Loucy (cell line): ENCODE measurements around the gene ZBTB20.

Experiments used
- H2AFZ ChIP-seq: fragments of 200-600 bp; sonication (generic); 2 replicates; pipeline ENCODE4 v1.6.0; 2016; ENCODE audit warnings: antibody characterized with exemption, mild to moderate bottlenecking, low read length, moderate library complexity
- H3F3A ChIP-seq: fragments of 200-600 bp; 2 replicates; pipeline ENCODE4 v1.6.0; 2016; ENCODE audit warnings: antibody characterized with exemption, low read depth, mild to moderate bottlenecking
- H3K27me3 ChIP-seq: fragments of 200-600 bp; sonication (generic); 2 replicates; pipeline ENCODE4 v1.6.1; 2014; ENCODE audit warnings: low read length, mild to moderate bottlenecking; ENCODE audit not compliant: insufficient read depth, poor library complexity, severe bottlenecking
- H3K36me3 ChIP-seq: fragments of 200-600 bp; sonication (generic); 2 replicates; pipeline ENCODE4 v1.6.1; 2016; ENCODE audit warnings: low read length; ENCODE audit not compliant: insufficient read depth
- H3K4me1 ChIP-seq: fragments of 200-600 bp; sonication (generic); 2 replicates; pipeline ENCODE4 v1.5.1; 2014; ENCODE audit warnings: low read length, mild to moderate bottlenecking; ENCODE audit not compliant: insufficient read depth, poor library complexity, severe bottlenecking
- H3K4me2 ChIP-seq: fragments of 200-600 bp; sonication (generic); 2 replicates; pipeline ENCODE4 v1.6.0; 2014; ENCODE audit warnings: antibody characterized with exemption, low read length, low read depth, mild to moderate bottlenecking; ENCODE audit not compliant: poor library complexity, severe bottlenecking
- H3K4me3 ChIP-seq: fragments of 200-600 bp; sonication (generic); 2 replicates; pipeline ENCODE4 v1.5.1; 2014; ENCODE audit warnings: low read length, mild to moderate bottlenecking, mixed read lengths; ENCODE audit not compliant: poor library complexity, severe bottlenecking
- H3K79me2 ChIP-seq: fragments of 200-600 bp; sonication (generic); 2 replicates; pipeline ENCODE4 v1.6.1; 2014; ENCODE audit warnings: low read length; ENCODE audit not compliant: insufficient read depth
- H3K9ac ChIP-seq: fragments of 200-600 bp; sonication (generic); 2 replicates; pipeline ENCODE4 v1.6.0; 2014; ENCODE audit warnings: mild to moderate bottlenecking, low read depth, low read length, moderate library complexity; ENCODE audit not compliant: poor library complexity, severe bottlenecking
- H3K9me2 ChIP-seq: fragments of 200-600 bp; sonication (generic); replicated peaks from 2 replicates; pipeline ENCODE4 v1.6.1; 2016; ENCODE audit warnings: low read depth, low read length, mixed read lengths
- H3K9me3 ChIP-seq: fragments of 200-600 bp; sonication (generic); 2 replicates; pipeline ENCODE4 v1.6.1; 2014; ENCODE audit warnings: mild to moderate bottlenecking, antibody characterized with exemption, low read length, low read depth; ENCODE audit not compliant: insufficient read depth
- H4K20me1 ChIP-seq: fragments of 200-600 bp; sonication (generic); 2 replicates; pipeline ENCODE4 v1.6.0; 2014; ENCODE audit warnings: antibody characterized with exemption, low read length, mild to moderate bottlenecking; ENCODE audit not compliant: insufficient read depth, poor library complexity, severe bottlenecking
- CTCF ChIP-seq: fragments of 200-600 bp; sonication (generic); conservative IDR thresholded peaks from 2 replicates; pipeline ENCODE4 v1.5.1; 2014; ENCODE audit warnings: mild to moderate bottlenecking, antibody characterized with exemption, low read length
- EZH2phosphoT487 ChIP-seq: fragments of 200-600 bp; IDR thresholded peaks from 2 replicates; pipeline ENCODE4 v1.6.1; 2018; ENCODE audit warnings: antibody characterized with exemption, mild to moderate bottlenecking, moderate library complexity, borderline replicate concordance

ZBTB20 gene

GRCh38 chr3:114356066-114356465, 791.0 kb downstream of the ZBTB20 start:
- H3K79me2 ChIP-seq, result no peaks in the 10 kb centered on the region
- H3K4me2 ChIP-seq, result no peak overlapping the region

GRCh38 chr3:114355653-114356052, 791.4 kb downstream of the ZBTB20 start:
- no peaks in the 10 kb centered on the region for H3K79me2 ChIP-seq
- TF ChIP-seq CTCF (no peak), EZH2phosphoT487 (no peak)

More at GRCh38 chr3:114356066-114356465, 791.0 kb downstream of the ZBTB20 start:
- Histone ChIP-seq H3K4me3 (no peak overlapping the region), H4K20me1 (no peaks in the 10 kb centered on the region), H3K27me3 (no peaks in the 10 kb centered on the region), H3K36me3 (no peaks in the 10 kb centered on the region; the same call in 1 of the 2 replicates), H3K9me3 (no peaks in the 10 kb centered on the region), H2AFZ (no peak overlapping the region), H3K4me1 (no peaks in the 10 kb centered on the region), H3K9ac (no peak overlapping the region), H3K9me2 (no peaks in the 10 kb centered on the region), H3F3A (no peaks in the 10 kb centered on the region)
- TF ChIP-seq CTCF, result no peak
- TF ChIP-seq EZH2phosphoT487, result no peak

GRCh38 chr3:114351822-114352145, 795.3 kb downstream of the ZBTB20 start:
- Histone ChIP-seq H2AFZ (no peak overlapping the region), H4K20me1 (no peaks in the 10 kb centered on the region)

More at GRCh38 chr3:114355653-114356052, 791.4 kb downstream of the ZBTB20 start:
- no peaks in the 10 kb centered on the region for H3K4me1 ChIP-seq
- no peaks in the 10 kb centered on the region for H3K9me3 ChIP-seq
- H3K4me2 ChIP-seq, result no peak overlapping the region
- no peak overlapping the region for H2AFZ ChIP-seq
- no peak overlapping the region for H3K4me3 ChIP-seq
- H3F3A ChIP-seq, result no peaks in the 10 kb centered on the region
- H4K20me1 ChIP-seq, result no peaks in the 10 kb centered on the region
- H3K9ac ChIP-seq, result no peak overlapping the region
- no peaks in the 10 kb centered on the region; the same call in 1 of the 2 replicates for H3K36me3 ChIP-seq
- no peaks in the 10 kb centered on the region for H3K27me3 ChIP-seq
- no peaks in the 10 kb centered on the region for H3K9me2 ChIP-seq

More at GRCh38 chr3:114351822-114352145, 795.3 kb downstream of the ZBTB20 start:
- no peaks in the 10 kb centered on the region for H3K27me3 ChIP-seq
- H3K4me3 ChIP-seq, result no peak overlapping the region
- H3K9ac ChIP-seq, result no peak overlapping the region
- TF ChIP-seq EZH2phosphoT487 (no peak), CTCF (no peak)
- no peaks in the 10 kb centered on the region for H3K4me1 ChIP-seq
- H3K9me3 ChIP-seq, result no peaks in the 10 kb centered on the region
- H3K79me2 ChIP-seq, result no peaks in the 10 kb centered on the region
- no peak overlapping the region for H3K4me2 ChIP-seq
- H3F3A ChIP-seq, result no peaks in the 10 kb centered on the region
- no peaks in the 10 kb centered on the region for H3K9me2 ChIP-seq
- peaks cover 7% of the 10 kb centered on the region; the same call in 1 of the 2 replicates for H3K36me3 ChIP-seq
